K562 treated with DMSO at 1 percent for 24 hours (cell line): ENCODE measurements around the gene NEXN. TPM values are rescaled to one million over a fixed set of nuclear protein-coding genes. Genes with fewer than 3 reads are reported as not detected.

Source experiments
- total RNA-seq: library from RNA; unstranded; fragments of 300-600 nt; gene quantifications from 2 replicates; pipeline ENCODE4 v1.2.3, GENCODE V29; 2022; ENCODE audit warnings: low read depth; ENCODE audit not compliant: insufficient read depth

NEXN gene
- total RNA-seq = 0.64 and 0.92 TPM in 2 replicates

GRCh38 chr1:77888081-77888780 is at the start of gene NEXN:
TSS of gene NEXN (plus strand) at chr1:77888624. CDS start at chr1:77916107, 27,483 bp downstream.

DNA sequence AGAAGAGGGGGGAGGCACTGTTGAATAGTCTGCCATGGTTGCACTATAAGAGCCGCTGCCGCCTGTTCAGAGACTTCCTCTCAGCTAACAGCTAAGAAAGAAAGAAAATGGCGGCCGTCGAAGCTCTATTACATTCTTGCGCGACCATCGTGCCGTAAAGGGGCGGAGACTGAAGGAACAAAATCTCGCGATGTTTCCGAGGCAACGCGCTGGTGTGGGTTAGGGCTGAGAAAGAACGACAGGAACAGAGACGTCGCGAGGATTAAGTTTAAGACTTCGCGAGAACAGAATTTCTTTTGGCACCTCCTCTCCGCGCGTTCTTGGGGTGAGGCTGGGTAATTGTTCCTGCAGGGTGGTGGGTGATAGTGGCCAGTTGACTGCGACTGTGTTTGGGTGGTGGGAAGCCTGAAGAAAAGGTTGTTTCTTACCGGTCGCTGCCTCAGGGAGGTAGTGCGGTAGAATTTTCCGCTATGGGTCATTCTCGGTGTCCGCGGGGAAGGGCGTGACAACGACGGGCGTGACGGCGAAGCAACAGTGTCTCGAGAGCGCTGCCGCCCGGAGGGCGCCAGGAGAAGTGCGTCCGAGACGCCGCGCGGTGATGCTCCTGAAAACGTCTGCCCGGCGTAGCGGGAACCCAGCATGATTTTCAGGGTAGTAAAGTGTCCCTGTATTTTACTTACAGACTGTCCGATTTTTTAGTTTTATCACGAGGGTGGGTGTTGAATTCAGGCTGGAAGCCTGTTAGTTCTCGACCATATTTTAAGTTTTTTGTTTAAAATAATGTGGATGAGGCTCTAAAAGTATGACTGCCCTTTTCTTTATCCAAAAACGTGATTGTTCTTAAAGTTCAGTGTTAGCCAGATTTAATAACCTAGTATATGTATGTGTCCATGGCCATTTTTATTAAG is 90.8 kb downstream of the NEXN start, which contains the start of gene FUBP1:
FUBP1 (minus strand) TSS at position 104 of the 908 bp plus-strand sequence; CDS start at position 36, 68 bp downstream.

Other genes starting within 250 kb of the NEXN start
- gene ZZZ3, start 206.0 kb upstream of the NEXN start, total RNA-seq = 14.9 and 19.9 TPM in 2 replicates
- 19.5 and 23.8 TPM in 2 replicates for gene USP33, start 128.8 kb upstream of the NEXN start, total RNA-seq
- 1.8 and 1.9 TPM in 2 replicates for gene MIGA1, start 109.0 kb upstream of the NEXN start, total RNA-seq
- gene FUBP1, start 90.4 kb downstream of the NEXN start, total RNA-seq = 65.4 and 67.3 TPM in 2 replicates
- 12.3 and 14.4 TPM in 2 replicates for gene DNAJB4, start 116.3 kb downstream of the NEXN start, total RNA-seq
- gene GIPC2, start 157.3 kb downstream of the NEXN start, total RNA-seq = not detected in 2 replicates